DMS 273 treated with DMSO at 0.1 percent for 48 hours (cell line): ENCODE data around the gene UBE2I.
"Not testable (repeated sequence)": the region's sequence is repeated elsewhere in the genome, so short reads cannot be mapped to it uniquely, and the experiment has no call there.

Experiments
- DNase-seq: peaks from one replicate; lab custom pipeline; 2025; lab: John Stamatoyannopoulos, UW

Gene UBE2I

DNA sequence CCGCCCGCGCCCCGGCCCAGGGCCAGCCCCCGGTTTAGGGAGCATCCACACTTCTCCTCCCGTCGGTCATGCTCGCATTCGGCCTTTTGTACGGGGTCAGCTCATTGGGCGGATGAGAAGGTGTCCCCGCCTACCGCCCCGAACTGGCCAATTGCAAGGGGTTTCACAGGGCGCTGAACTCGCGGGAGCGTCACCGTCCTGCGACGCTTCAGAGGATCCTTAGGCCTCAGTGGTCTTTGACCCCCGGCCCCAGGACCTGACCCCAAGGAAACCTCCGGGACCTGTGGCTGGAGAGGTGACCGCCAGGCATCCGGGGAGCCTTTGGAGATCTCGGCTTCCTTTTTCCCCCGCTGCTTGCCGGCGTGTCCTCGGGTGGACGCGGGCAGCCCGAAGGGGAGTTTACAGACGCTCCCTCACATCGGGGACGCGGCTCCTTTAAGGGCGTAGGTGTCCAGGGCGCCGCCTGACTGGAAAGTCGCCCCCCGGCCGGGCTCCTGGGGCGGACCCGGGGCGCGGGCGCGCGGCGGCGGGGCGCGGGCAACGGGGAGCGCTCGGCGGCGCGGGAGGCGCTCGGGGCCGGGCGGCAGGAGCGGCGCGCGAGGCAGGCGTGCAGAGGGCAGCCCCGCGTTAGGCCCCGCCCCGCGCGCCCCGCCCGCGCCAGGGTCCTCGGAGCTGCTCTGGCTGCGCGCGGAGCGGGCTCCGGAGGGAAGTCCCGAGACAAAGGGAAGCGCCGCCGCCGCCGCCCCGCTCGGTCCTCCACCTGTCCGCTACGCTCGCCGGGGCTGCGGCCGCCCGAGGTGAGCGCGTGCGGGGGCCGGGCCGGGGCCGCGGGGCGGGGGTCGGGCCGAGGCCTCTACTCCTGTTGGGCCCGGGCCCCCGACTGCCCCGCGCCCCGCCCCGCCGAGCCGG is at the start of gene UBE2I:
Gene UBE2I (plus strand): TSS at position 660 of the 909 bp plus-strand sequence. CDS start 4,395 bp downstream, outside the sequence.
- DNase-seq: peak; percentile 89

DNA sequence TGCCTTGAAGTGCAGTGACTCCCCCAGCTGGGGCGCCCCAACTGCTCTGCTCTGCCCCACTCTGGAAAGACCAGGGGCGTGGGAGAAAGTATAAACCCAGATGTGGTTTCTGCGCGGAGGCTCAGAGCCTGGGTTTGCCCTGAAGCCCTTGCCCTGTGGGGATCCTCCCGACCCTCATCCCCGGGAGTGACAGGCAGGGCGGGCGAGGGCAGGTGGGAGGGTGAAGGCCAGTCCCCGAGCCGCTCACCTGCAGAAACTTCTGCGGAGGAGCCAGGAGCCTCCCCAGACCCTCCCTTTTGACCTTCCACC is 49.7 kb upstream of the UBE2I start:
- DNase-seq: no peak

DNA sequence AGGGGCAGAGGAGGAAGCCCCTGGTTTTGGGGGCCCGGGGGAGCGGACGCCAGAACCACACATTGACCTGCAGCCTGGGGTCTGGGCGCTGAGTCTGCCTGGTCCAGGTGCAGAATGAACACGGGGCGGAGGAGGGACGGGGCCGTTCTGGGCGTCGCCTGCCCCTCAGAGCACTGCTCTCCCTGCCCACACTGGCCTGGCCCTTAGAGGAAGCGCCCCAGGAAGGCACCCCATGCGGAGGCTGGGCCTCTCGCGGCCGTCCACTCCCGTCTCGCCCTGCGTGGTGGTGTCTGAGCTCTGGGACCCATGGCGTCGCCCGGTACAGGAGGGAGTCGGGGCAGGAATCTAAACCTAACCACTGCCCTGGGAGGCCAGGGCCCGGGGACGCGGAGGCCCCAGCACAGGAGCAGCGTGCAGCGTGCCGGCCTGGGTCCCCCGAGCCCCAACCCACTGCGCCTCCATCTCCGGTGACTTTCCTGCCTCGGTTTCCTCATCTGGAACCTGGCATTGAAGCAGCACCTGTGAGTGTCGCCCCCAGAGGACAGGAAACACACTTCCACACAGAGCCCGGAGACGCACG is 49.2 kb upstream of the UBE2I start:
- DNase-seq: no peak

DNA sequence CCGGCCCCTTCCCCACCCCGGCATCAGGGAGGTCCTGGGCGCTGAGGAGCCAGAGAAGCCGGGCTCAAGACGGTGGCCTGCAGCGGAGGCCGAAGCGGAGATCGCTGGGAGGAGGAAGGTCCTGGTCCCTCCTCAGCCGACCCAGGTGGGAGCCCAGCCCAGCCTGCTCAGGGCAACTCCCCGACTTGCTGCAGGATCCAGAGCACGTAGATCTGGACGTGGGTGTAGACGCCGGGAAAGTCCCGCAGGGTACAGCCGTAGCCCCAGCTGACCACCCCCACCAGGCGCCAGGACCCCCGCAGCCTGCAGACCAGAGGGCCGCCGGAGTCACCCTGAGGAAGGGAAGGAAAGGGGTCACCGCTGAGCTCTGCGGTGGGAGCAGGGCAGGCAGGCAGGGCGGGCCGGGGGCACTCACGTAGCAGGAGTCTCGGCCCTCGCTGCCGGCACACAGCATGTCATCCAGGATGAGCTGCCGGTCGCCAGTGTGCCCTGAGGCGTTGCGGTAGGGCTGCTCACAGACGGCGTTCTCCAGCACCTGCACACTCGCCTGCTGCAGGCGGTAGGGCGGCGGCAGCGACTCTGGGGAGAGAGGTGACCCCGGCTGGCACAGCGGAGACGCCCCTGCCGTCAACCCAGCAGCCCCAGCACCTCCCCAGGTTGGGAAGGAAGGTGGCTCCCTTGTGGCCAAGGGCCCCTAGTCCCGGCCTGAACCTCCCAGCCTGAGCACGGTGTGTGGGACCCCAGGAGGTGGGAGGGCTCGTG is 48.1 kb upstream of the UBE2I start:
- no peak for DNase-seq

DNA sequence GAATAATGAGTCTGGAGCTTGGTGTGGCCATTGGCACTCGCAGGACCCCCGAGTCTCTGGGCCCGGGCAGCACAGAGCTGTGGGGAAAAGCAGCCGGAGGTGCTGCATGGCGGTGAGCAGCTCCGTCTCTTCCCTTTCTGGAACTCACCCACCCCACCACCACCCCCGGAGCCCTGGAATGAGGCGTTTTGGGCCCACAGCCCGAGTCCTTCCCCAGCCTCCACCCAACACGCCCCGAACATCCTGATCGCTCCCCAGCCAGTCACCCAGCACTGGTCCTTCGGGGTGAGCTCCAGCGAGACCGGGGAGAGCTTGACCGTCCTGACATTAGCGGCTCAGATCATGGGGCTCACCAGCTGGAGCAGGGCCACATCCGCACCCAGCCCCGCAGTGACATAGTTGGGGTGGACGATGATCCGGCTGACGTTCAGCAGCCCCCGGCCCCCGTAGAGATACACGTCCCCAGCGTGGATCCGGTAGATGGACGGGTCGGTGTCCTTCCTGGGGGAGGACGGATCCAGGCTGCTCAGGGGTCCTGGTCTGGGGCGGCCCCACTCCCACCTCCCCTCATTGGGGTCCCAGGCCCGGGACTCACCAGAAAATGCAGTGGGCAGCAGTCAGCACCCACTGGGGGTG is 47.1 kb upstream of the UBE2I start:
- no peak for DNase-seq

DNA sequence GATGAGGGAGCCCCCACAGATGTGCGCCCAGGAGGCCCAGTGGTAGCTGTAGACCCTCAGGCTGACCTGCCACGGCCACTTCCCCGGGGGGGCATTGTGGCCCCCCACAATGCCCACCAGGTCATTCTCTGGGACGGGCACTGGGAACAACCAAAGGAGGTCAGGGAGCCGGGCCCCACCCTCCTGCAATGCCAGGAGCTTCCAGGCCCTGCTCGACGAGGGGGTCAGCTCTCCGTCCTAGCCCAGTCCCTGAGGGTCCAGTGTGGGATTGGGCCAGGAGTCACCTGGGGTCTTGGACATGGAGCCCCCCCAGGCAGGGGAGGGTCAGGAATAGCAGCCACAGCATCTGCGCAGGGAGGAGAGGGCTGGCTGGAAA is 46.6 kb upstream of the UBE2I start:
- no peak for DNase-seq

DNA sequence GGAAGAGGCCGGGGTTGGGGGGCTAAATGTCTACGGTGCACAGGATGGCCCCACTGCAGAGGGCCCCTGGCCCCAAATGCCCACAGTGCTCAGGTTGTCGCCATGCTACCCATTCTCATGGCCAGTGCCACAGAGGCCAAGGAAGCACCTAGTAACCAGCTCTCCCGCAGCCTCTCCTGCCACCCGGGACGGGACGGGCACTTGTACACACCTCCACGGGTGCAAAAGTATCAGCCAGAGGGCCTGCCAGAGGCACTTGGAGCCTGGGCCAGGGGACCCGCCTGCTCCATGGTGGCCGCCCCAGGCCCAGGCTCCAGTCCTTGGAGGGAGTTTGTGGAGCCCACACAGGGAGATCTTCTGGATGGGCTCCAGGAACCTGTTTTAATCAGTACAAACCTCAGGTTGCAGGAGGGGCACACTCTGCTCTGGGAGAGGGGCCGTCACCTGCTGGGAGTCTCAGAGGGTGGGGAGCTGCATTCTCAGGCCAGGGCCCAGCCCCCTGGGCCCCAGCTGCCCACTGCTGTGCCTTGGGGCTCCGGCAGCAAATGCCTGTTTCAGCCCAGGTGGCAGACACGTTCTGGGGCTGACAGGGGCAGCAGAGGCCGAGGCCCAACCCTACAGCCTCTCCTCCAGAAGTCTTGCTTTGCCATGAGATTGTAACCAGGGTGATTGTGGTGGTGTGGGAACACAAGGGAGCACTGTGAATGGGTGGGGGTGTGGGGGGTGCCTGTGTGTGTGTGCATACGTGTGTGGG is 45.7 kb upstream of the UBE2I start:
- no peak for DNase-seq

DNA sequence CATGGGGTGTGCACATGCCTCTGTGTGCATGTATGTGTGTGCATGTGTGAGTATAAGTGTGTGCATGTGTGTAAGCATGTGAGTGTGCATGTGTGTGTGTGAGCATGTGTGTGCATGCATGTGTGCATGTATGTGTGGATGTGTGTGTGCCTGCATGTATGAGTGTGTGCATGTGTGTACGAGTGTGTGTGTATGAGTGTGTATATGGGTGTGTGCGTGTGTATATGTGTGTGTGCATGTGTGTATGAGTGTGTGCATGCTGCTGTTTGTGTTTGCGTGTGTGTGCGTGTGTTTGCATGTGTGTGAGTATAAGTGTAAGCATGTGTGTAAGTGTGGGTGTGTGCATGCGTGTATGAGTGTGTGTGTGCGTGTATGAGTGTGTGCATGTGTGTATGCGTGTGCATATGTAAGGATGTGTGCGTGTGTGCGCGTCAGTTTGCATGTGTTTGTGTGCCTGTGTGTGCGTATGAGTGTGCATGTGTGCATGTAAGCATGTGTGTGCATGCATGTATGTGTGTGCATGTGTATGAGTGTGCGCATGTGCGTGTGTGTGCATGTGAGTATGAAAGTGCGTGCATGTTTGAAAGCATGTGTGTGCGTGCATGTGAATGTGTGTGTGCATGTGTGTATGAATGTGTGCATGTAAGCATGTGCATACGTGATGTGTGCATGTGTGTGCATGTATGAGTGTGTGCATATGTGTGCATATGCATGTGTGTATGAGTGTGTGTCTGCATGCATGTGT is 44.9 kb upstream of the UBE2I start:
- DNase-seq: no peak

DNA sequence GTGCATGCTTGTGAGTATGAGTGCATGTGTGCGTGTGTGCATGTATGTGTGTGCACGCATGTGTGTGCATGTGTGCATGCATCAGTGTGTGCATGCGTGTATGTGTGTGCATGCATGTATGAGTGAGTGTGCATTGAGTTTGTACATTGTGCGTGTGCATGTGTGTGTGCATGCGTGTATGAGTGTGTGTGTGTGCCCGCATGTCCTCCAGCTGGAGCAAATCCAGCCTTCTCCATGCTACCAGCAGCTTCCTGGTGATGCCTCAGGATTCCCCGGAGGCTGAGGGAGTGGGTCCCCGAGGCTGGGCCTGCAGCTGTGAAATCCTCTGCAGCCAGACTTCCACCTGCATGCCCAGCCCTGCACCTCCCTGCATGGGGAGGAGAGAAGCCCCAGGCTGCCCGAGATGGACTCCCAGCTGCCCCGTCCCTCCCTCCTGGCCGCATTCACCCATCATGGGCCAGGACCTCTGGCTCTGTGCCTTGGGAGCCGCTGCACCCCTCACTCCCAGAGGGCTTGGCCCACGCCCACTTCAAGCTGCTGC is 44.3 kb upstream of the UBE2I start:
- DNase-seq: no peak

DNA sequence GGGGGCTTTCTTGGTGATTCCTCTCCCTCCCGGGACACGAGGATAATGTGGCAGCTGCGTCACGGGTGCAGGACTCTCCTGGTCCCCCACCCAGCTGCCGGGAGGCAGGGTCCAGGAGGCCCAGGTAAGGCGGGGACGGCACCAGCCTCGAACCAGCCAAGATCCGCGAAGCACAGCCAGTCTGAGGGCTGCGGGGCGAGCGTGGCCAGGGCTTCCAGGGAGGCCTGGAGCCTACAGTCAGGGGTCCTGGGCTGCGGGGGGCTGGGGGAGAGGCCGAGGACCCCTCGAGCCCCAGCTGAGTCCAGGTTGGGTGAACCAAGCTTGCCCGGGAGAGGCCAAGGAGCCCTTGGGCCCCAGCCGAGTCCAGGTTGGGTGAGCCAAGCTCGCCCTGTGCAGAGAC is 43.6 kb upstream of the UBE2I start:
- DNase-seq: no peak

DNA sequence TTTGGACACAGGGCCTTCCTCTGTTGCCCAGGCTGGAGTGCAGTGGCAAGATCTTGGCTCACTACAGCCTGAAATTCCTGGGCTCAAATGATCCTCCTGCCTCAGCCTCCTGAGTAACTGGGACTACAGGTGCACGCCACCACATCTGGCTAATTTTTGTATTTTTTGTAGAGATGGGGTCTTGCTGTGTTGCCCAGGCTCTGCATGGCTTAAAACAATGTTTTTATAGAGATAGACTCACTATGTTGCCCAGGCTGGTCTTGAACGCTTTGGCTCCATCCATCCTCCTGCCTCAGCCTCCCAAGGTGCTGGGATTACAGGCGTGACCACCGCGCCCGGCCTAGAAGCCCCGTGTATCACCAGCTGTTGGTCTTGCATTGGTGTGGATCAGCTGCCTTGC is 40.0 kb upstream of the UBE2I start:
- DNase-seq: not testable (repeated sequence)

DNA sequence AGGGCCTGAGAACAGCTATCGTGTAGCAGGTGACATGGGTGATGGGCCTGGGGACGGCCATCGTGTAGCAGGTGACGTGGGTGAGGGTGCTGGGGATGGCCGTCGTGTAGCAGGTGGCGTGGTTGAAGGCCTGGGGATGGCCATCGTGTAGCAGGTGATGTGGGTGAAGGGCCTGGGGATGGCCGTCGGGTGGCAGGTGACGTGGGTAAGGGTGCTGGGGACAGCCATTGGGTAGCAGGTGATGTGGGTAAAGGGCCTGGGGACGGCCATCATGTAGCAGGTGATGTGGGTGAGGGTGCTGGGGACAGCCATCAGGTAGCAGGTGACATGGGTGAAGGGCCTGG is 38.1 kb upstream of the UBE2I start:
- no peak for DNase-seq

DNA sequence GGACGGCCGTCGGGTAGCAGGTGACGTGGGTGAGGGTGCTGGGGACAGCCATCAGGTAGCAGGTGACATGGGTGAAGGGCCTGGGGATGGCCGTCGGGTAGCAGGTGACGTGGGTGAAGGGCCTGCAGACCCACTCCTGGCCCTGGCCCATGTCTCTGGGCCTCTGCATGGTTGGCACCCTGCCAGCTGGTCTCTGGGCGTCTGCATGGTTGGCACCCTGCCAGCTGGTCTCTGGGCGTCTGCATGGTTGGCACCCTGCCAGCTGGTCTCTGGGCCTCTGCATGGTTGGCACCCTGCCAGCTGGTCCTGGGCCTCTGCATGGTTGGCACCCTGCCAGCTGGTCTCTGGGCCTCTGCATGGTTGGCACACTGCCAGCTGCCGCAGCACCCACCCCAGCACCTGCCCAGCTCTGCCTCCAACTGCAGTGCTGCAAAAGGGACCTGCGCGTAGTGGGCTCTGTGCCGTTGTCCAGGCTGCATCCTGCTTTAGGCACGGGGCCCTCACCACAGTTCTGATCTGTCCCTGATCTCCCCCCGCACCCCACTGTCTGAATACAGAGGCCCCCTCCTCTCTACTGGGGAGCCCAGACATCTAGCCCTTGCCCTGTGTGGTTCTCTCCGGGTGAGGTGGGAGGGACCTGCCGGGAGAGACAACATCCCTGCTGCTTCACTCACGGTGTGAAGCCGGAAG is 37.6 kb upstream of the UBE2I start:
- peak; percentile 59 for DNase-seq

DNA sequence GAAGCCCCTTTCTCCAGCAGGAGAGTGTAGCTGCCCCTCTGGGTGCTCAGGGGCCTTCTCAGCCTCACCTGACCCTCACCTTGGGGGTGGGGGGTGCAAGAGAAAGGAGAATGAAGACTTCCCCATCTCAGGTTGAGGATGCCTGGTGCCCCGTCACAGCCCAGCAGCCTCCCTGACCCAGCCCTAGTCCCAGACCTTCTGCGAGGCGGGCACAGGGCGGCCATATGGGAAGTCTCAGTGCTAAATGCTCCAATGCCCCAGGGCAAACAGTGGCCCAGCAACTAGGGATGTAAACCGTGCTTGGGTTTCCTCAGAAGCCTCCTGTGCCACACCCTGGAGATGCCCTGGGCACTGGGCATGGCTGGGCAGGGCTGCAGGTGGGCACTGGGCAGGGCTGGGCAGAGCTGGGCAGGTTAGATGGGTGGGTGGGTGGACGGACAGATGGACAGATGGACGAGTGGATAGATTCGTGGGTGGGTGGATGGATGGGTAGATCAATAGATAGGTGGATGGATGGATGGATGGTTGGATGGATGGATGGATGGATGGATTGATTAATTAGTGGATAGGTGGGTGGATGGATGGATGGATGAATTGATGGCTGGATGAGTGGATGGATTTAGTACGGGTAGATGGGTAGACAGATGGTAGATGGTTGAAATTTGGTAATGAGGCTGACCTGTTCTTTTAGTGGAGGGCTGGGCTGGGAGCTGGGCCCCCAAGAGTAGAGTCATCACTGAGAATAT is 36.8 kb upstream of the UBE2I start:
- DNase-seq: no peak

DNA sequence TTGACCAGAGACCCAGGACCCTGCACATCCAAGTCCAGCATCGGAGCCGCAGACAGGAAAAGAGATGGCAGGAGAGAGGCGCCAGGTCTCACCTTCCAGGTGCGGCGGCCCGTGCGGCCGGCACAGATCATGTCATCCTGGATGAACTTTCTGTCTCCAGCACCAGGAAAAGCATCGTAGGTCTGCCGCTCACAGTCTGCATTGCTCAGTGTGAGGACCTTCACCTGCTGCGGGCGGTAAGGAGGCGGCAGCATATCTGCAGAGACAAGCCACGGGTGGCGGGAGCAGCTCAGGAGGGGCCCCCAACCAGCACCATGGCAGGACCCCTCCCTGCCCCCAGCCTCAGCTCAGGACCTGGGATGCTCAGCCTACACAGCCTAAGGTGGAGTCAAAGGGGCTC is 35.6 kb upstream of the UBE2I start:
- DNase-seq: no peak

DNA sequence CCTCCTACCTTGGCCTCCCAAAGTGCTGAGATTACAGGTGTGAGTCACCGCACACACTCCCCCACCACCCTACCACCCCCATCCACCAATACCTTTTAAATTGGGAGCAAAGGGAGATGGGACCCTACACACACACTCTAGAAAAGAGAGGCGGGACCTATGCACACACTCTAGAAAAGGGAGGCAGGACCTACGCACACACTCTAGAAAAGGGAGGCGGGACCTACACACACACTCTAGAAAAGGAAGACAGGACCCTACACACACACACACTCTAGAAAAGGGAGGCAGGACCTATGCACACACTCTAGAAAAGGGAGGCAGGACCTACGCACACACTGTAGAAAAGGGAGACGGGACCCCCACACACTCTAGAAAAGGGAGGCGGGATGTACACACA is 34.7 kb upstream of the UBE2I start:
- DNase-seq: no peak

DNA sequence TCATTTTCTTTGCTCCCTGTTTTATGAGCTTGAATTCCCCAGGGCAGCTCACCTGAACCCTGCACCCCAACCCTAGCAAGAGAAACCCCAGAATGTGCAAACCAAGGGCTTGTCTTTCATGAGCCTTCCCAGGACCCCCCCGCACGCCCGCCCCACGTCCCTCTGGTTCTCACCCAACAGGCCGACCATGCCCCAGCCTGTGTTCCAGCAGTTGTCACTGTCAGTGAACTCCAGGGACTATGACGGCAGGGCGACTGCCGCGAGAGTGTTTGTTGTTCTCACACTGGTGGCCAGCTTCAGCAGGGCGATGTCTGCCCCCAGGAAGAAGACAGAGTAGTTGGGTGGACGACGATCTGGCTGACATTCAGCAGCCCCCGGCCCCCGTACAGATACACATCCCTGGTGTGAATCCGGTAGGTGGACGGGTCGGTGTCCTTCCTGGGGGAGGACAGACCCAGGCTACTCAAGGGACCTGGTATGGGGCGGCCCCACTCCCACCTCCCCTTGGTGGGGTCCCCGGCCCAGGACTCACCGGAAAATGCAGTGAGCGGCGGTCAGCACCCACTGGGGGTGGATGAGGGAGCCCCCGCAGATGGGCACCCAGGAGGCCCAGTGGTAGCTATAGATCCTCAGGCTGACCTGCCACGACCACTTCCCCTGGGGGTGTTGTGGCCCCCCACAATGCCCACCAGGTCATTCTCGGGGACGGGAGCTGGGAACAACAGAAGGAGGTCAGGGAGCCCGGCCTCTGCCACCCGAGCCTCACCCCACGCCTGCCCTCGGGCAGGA is 33.5 kb upstream of the UBE2I start:
- no peak for DNase-seq

DNA sequence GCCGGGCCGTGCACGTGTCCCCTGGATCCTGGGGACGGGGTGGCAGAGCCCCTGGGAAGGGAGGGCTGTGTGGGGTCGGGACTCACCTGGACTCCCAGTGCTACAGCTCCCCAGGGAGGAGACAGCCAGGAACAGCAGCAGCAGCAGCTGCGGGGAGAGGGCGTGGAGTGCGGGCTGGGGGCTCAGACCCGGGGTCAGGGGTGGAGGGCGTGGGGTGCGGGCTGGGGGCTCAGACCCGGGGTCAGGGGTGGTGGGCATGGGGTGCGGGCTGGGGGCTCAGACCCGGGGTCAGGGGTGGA is 32.9 kb upstream of the UBE2I start:
- DNase-seq: no peak

DNA sequence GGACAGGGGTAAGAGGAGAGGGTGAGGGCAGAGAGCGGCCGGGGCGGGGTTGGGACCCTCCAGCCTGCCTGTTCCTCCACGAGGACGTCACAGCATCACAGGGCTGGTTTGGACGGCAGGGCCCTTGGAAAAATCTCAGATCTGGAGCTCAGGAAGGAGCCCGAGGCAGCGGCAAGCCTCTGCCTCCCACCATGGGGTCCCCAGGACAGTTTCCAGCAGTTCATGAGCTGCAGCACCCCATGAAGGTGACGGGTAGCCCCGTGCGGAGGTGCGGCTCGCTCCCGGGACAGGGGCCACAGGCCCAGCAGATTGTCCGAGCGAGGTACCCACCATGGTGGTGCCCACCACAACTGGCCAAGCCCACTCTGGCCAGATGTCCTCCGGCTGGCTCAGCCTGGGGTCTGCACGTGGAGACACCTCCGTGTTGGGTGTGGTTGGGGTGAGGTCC is 32.3 kb upstream of the UBE2I start:
- no peak for DNase-seq
